ENCODE results near the gene GPR37. TPM values are rescaled to one million over a fixed set of nuclear protein-coding genes. Genes with fewer than 3 reads are reported as not detected.

Gene GPR37
- total RNA-seq, 1 experiment from 2014 or later = not detected

DNA sequence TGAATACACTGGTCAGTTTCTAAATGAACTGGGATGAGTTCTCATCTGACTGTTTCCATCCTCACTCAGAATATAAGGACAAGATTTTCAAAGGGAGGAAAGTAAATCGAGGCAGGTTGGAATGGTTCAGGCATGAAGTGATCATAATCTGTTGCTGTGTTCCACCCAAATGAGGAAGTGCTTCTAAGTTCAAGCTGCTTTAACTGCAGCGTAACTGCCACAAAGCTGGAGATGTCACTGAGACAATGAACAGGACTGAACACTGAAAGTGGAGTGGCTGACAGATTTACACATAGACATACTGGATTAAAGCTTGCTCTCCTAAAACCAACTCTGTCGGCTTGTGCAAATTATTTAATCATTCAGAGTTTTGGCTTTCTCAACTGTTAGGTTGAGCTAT is 66.6 kb downstream of the GPR37 start:
- Histone ChIP-seq H3K36me3 (no peaks in the 10 kb centered on the region), H3K27me3 (replicated peaks) (no peaks in the 10 kb centered on the region; the same call in 1 of the 2 replicates), H3K9me3 (replicated peaks) (no peaks in the 10 kb centered on the region), H3K4me1 (replicated peaks) (no peaks in the 10 kb centered on the region), H3K27ac (no peak overlapping the region), H3K4me3 (no peak overlapping the region)
- no peak for DNase-seq (ENCODE audit: low read depth in 1 of 2, low spot score in 2 of 2)

DNA sequence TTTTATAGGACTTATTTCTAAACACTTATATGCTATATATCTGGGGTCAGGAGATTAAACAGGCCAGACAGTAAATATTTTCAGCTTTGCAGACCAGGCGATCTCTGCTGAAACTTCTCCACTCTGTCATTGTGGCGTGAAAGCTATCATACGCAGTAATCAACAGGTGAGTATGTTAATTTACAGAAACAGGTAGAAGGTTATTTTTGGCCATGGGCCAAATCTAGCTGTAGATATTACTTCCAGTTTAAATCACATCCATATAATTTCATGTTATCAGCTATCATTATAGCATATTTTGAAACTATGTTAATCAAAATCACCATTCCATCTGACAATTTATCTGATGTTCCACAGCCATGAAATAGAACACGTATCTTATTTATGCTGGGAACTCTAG is 67.8 kb downstream of the GPR37 start:
- Histone ChIP-seq H3K27me3 (replicated peaks) (no peaks in the 10 kb centered on the region; the same call in 1 of the 2 replicates), H3K27ac (no peak overlapping the region), H3K4me1 (replicated peaks) (no peaks in the 10 kb centered on the region), H3K4me3 (no peak overlapping the region), H3K9me3 (replicated peaks) (no peaks in the 10 kb centered on the region), H3K36me3 (no peaks in the 10 kb centered on the region)
- no peak for DNase-seq (ENCODE audit: low read depth in 1 of 2, low spot score in 2 of 2)

Other genes starting within 250 kb of the GPR37 start
- 14.1 and 25.8 TPM in 2 replicates for gene POT1, start 164.0 kb upstream of the GPR37 start, total RNA-seq (2014; rRNA removed; shearing (Covaris generic))